B cell (primary cell): ENCODE measurements around the gene TXNRD1. TPM values are rescaled to one million over a fixed set of nuclear protein-coding genes. Genes with fewer than 3 reads are reported as not detected.

Experiments
- ATAC-seq: fragments of 200-7000 bp; cut with Tn5 transposase; one replicate; pipeline ENCODE4 v1.10.0; 2021; ENCODE audit warnings: low read depth, mild to moderate bottlenecking, moderate number of reproducible peaks, moderate library complexity
- CTCF ChIA-PET: fragments of 350-600 bp; sonication (Branson Sonifier 250); formaldehyde crosslinking; loops from one replicate; lab custom pipeline; 2021; ENCODE audit warnings: antibody characterized with exemption, inconsistent platforms; lab: Charles Lee
- POLR2A ChIA-PET: fragments of 350-600 bp; sonication (Branson Sonifier 250); formaldehyde crosslinking; loops from one replicate; lab custom pipeline; 2021; ENCODE audit warnings: antibody characterized with exemption; lab: Charles Lee
- DNase-seq: peaks from one replicate; pipeline ENCODE4 v3.0.0; 2013
- H2AFZ ChIP-seq: 2 replicates; pipeline ENCODE4 v1.6.1; 2012; ENCODE audit warnings: mild to moderate bottlenecking, low read depth, low read length; ENCODE audit not compliant: insufficient read depth, poor library complexity, severe bottlenecking
- H3K27ac ChIP-seq, 2 donors: 1 replicate in 1 of 2; 2 replicates in 1 of 2; pipeline ENCODE4 v1.5.1; 2012 to 2013; ENCODE audit warnings: low read length in 2 of 2, mild to moderate bottlenecking in 2 of 2, moderate library complexity in 1 of 2
- H3K27me3 ChIP-seq, 4 experiments: fragments of 200-600 bp in 1 of 4; sonication (generic) in 1 of 4; replicated peaks in 1 of 4; 1 replicate in 2 of 4; 2 replicates in 2 of 4; pipeline versions ENCODE4 v1.6.1 to v1.7.0; 2013 to 2016; ENCODE audit warnings: low read length in 3 of 4, mild to moderate bottlenecking in 2 of 4, mixed read lengths in 1 of 4, moderate library complexity in 1 of 4; ENCODE audit not compliant: insufficient read depth in 4 of 4, control insufficient read depth in 3 of 4; ENCODE audit errors: control extremely low read depth in 1 of 4
- H3K36me3 ChIP-seq, 2 experiments: replicated peaks in 1 of 2; 1 replicate in 1 of 2; 2 replicates in 1 of 2; pipeline versions ENCODE4 v1.6.1 to v1.7.1; 2013; ENCODE audit warnings: low read length in 1 of 2; ENCODE audit not compliant: insufficient read depth in 2 of 2, control insufficient read depth in 1 of 2; ENCODE audit errors: control extremely low read depth in 1 of 2, extremely low read depth in 1 of 2
- H3K4me1 ChIP-seq, 2 donors: fragments of 200-600 bp in 1 of 2; sonication (generic) in 1 of 2; 1 replicate in 1 of 2; 2 replicates in 1 of 2; pipeline versions ENCODE4 v1.5.1 to v1.6.1; 2013 to 2017; ENCODE audit warnings: low read length in 2 of 2; ENCODE audit not compliant: control insufficient read depth in 2 of 2, insufficient read depth in 2 of 2
- H3K4me2 ChIP-seq: replicated peaks from 2 replicates; pipeline ENCODE3; 2012; ENCODE audit warnings: mild to moderate bottlenecking, low read depth, low read length; ENCODE audit not compliant: poor library complexity, severe bottlenecking
- H3K4me3 ChIP-seq, 5 experiments: fragments of 200-600 bp in 1 of 5; sonication (generic) in 1 of 5; 1 replicate in 3 of 5; 2 replicates in 2 of 5; pipeline versions ENCODE4 v1.5.1 to v1.7.0; 2011 to 2016; ENCODE audit warnings: low read length in 4 of 5, mild to moderate bottlenecking in 4 of 5, low read depth in 2 of 5, control low read depth in 1 of 5, moderate library complexity in 1 of 5; ENCODE audit not compliant: insufficient read depth in 1 of 5; ENCODE audit errors: control extremely low read depth in 1 of 5, extremely low read depth in 1 of 5
- H3K79me2 ChIP-seq: fragments of 200-600 bp; sonication (generic); one replicate; pipeline ENCODE4 v1.6.0; 2016; ENCODE audit warnings: low read length; ENCODE audit not compliant: control insufficient read depth, insufficient read depth
- H3K9ac ChIP-seq: fragments of 200-600 bp; sonication (generic); 2 replicates; pipeline ENCODE4 v1.6.1; 2017; ENCODE audit warnings: mild to moderate bottlenecking, low read length, moderate library complexity
- H3K9me3 ChIP-seq, 3 donors: one replicate each; pipeline versions ENCODE4 v1.6.1 to v1.7.1; 2013; ENCODE audit warnings: low read length in 2 of 3; ENCODE audit not compliant: control insufficient read depth in 2 of 3, insufficient read depth in 1 of 3; ENCODE audit errors: control extremely low read depth in 1 of 3
- H4K20me1 ChIP-seq: 2 replicates; pipeline ENCODE4 v1.6.0; 2012; ENCODE audit warnings: mild to moderate bottlenecking, low read length; ENCODE audit not compliant: insufficient read depth, control insufficient read depth, poor library complexity, severe bottlenecking
- H3K27ac Mint-ChIP-seq: one replicate; pipeline ENCODE4 v1.8.0; 2021; ENCODE audit warnings: mixed read lengths
- H3K27me3 Mint-ChIP-seq: one replicate; pipeline ENCODE4 v1.8.0; 2021; ENCODE audit warnings: mixed read lengths
- H3K4me1 Mint-ChIP-seq: one replicate; pipeline ENCODE4 v1.8.0; 2021; ENCODE audit warnings: mixed read lengths
- H3K4me3 Mint-ChIP-seq: one replicate; pipeline ENCODE4 v1.8.0; 2021; ENCODE audit warnings: mixed read lengths
- H3K9me3 Mint-ChIP-seq: one replicate; pipeline ENCODE4 v1.8.0; 2022; ENCODE audit warnings: mixed read lengths; ENCODE audit not compliant: insufficient read depth
- CTCF ChIP-seq: fragments of 200-600 bp; IDR thresholded peaks from one replicate; pipeline ENCODE4 v1.8.0; 2022; ENCODE audit warnings: antibody characterized with exemption, mild to moderate bottlenecking
- EZH2 ChIP-seq: IDR thresholded peaks from 2 replicates; pipeline ENCODE4 v1.6.1; 2012; ENCODE audit warnings: borderline replicate concordance, low read depth, mild to moderate bottlenecking, moderate library complexity, low read length; ENCODE audit not compliant: insufficient read depth, poor library complexity, severe bottlenecking
- WGBS: methylation state at CpG from one replicate; pipeline ENCODE4 v1.1.5; 2013; ENCODE audit warnings: missing lambda C conversion rate; ENCODE audit not compliant: insufficient coverage; 5-methylcytosine and 5-hydroxymethylcytosine counted together
- intact Hi-C: fragments of 100-400 bp; cut with micrococcal nuclease; formaldehyde crosslinking; loops from one replicate; pipeline ENCODE4 v1.10.0; 2022
- polyA plus RNA-seq: library from polyadenylated mRNA; depleted of rRNA; stranded (reverse); fragments of >200 nt; gene quantifications from 2 replicates; pipeline ENCODE4 v1.2.3, GENCODE V29; 2012
- total RNA-seq, 2 donors: library from RNA; stranded (reverse); fragments of 120-200 nt in 1 of 2; gene quantifications; 1 replicate in 1 of 2; 2 replicates in 1 of 2; pipeline versions ENCODE4 v1.2.3 to v1.2.4, GENCODE V29; 2013 to 2022

The TXNRD1 gene
- total and polyA plus RNA-seq, 2 donors (not counting 1 experiment from before 2014, with no cell fraction given): 10.1 to 44.6 TPM

- H3K4me1 ChIP-seq: no peaks in the 10 kb centered on the region
- ChIA-PET POLR2A (no interaction called here), CTCF (interaction anchor here (0.7 kb wide), 1 partner anchor 186 kb away, joined by 3 read pairs; no protein-coding TSS in a partner anchor)
- Mint-ChIP-seq H3K4me3 (no peak overlapping the region), H3K27me3 (no peaks in the 10 kb centered on the region), H3K9me3 (no peaks in the 10 kb centered on the region), H3K4me1 (no peaks in the 10 kb centered on the region), H3K27ac (no peak overlapping the region)
- DNase-seq (no peak), ATAC-seq (no peak)
- H3K36me3 ChIP-seq: peaks cover 0 to 29% of the 10 kb centered on the region in 2 experiments
- no peaks in the 10 kb centered on the region for H3K79me2 ChIP-seq
- H3K4me2 ChIP-seq: no peak overlapping the region
- H4K20me1 ChIP-seq: no peaks in the 10 kb centered on the region
- H2AFZ ChIP-seq: no peak overlapping the region
- H3K9ac ChIP-seq: no peak overlapping the region
- H3K27me3 ChIP-seq: no peaks in the 10 kb centered on the region
- 100% methylated on average over 1 of the region's 3 CpGs for WGBS
- intact Hi-C loops: no loop called here
- no peak for TF ChIP-seq EZH2
- no peak for TF ChIP-seq CTCF
- no peak overlapping the region for H3K4me3 ChIP-seq
- H3K9me3 ChIP-seq: no peaks in the 10 kb centered on the region
- H3K27ac ChIP-seq: no peak overlapping the region
These were observed 136.6 kb downstream of the TXNRD1 start for GRCh38 chr12:104352106-104352713.
